ENCODE results near the gene PEPD.
A peak's percentile ranks its signal among the peaks of the same experiment; 100 is the strongest.

The PEPD gene

DNA sequence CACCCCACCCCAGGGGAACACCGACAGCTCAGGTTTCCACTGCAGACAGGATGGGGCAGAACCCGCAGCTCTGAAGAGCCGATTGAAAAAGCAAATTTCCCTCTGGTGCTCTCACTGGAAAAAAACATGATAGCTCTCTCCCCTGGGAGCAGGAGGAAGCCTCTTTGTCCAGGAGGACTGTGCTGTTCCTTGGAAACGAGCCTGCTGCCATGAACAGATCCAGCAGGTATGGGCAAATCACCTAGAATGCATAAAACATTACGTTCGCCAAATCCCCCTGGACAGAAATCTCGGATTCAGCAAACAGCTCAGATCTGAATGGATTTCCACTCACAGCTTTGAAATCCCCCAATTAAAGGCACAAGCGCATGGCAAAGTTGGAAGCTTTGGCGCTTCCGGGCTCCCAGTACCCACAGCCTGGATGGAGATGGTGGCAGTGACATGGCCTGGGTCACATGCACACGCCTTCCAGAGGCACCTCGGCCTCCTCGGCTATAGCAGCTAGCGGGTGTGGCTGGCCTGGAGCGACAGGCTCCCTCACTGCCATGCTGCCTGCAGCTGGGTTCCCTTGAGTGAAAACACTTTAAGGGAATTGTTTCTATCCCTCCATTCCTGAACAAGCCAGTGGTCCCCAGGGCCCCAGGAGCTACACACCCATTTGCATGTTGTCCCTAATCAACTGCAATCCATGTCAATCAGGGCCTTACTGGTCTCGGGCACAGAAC is 89.0 kb downstream of the PEPD start:
- no peak for TF ChIP-seq CTCF (IDR thresholded peaks at IDR 0.05; ENCODE audit: insufficient read depth, low read length, missing control alignments)
- POLR2A ChIA-PET, result no interaction called here
- CTCF ChIA-PET, result interaction anchor here (0.8 to 12.0 kb wide), 14 partner anchors 8 to 664 kb away, joined by 3 to 311 read pairs (median 4); no protein-coding TSS in a partner anchor
- DNase-seq (ENCODE audit: low read depth, low spot score), result no peak
- no peak overlapping the region for H3K4me3 ChIP-seq (ENCODE audit: low read depth, low read length)

GRCh38 chr19:33432015-33432414 is 89.6 kb downstream of the PEPD start:
- POLR2A ChIA-PET, result no interaction called here

DNA sequence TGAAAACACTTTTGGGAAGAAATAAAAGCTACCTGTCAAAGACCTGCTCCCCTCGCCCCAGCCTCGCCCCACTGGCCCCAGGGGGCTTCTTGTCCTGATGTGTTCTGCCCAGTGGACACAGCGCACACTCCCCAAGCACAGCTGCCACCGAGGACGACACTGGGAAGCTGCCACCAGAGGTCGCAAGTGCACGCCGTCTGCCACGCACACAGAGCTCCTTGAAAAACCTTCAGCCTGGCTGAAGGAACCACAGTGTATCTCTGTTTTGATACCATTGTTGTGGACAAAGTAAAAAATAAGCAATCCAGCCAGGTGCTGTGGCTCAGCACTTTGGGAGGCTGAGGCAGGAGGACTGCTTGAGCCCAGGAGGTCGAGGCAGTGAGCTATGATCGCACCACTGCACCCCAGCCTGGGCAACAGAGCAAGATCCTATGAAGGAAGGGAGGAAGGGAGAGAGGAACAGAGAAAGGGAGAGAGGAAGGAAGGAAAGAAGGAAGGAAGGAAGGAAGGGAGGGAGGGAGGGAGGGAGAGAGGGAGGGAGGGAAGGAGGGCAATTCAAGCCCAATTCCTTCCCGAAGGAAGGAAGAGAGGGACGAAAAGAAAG is 90.8 kb downstream of the PEPD start:
- ChIA-PET POLR2A (interaction anchor here (0.6 to 1.0 kb wide), 3 partner anchors 42 to 365 kb away, joined by 3 read pairs; no protein-coding TSS in a partner anchor), CTCF (interaction anchor here (0.6 to 12.0 kb wide), 31 partner anchors 9 to 354 kb away, joined by 3 to 311 read pairs (median 4); partner anchors contain the start of gene CEBPA)
- TF ChIP-seq CTCF (IDR thresholded peaks at IDR 0.05; ENCODE audit: insufficient read depth, low read length, missing control alignments), result peak; percentile 97
- no peak overlapping the region for H3K4me3 ChIP-seq (ENCODE audit: low read depth, low read length)
- no peak for DNase-seq (ENCODE audit: low read depth, low spot score)

More at GRCh38 chr19:33432015-33432414, 89.6 kb downstream of the PEPD start:
- no peak for TF ChIP-seq CTCF (IDR thresholded peaks at IDR 0.05; ENCODE audit: insufficient read depth, low read length, missing control alignments)
- no peak for DNase-seq (ENCODE audit: low read depth, low spot score)
- CTCF ChIA-PET, result interaction anchor here (1.0 to 12.0 kb wide), 12 partner anchors 8 to 665 kb away, joined by 3 to 311 read pairs (median 5); no protein-coding TSS in a partner anchor
- no peak overlapping the region for H3K4me3 ChIP-seq (ENCODE audit: low read depth, low read length)

DNA sequence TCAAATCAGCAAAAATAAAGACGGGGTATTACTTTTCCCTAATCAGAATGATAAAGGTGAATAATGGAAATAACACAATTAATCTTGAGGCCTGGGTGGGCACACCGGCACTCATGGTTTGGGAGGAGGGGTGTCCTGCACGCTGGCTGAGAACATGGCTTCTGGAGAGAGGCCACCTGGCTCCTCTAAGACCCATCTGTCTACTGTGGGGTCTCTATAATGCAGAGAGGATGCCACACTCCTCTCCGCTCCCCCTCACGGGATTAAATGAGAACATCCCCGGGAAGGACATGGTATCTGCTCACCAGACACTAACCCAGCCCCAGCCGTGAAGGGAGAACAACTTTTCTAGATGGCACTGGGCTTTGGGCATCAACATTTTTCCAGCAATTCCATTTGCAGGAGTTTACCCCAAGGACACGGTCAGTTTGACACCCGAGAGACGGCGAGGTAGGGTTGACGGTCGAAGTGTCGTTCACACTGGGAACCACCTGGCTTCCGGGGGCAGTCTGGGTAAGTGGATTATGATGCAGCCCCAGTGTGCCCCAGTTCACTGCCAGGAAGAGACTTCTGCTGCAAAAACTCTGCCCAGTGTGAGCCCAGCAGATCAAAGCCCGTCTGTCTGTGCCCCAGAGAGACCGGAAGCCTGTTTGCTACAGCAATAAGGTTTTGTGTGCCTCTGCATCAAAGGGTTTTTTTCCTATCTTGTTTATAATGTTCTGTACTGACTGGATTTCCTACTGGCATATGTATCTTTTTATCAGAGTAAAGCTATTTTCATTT is 91.5 kb downstream of the PEPD start:
- CTCF ChIA-PET, result interaction anchor here (0.6 to 12.0 kb wide), 34 partner anchors 9 to 666 kb away, joined by 3 to 311 read pairs (median 4); partner anchors contain the start of gene CEBPA
- no peak for TF ChIP-seq CTCF (IDR thresholded peaks at IDR 0.05; ENCODE audit: insufficient read depth, low read length, missing control alignments)

DNA sequence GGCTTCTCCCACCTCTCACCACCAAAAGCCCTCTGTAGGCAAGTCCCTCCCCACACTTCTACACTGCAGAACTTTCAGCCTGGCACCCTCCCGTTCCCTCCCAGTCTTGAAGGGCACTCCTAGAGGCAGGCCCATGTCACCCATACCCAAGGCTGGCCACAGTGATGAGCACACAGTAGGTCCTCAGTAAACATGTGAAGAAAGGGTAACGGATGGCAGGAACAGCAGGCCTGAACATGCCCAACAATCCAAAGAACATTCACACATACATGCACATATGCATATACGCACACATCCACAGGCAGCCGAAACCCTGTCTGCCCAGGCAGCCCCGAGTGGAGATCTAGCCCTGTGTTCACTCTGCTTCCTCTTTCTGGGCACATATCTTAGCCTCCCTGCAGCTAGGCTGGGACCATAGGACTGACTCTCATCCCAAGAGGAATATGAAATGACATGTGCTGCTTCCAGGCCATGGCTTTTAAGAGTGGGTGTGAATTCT is 92.9 kb downstream of the PEPD start:
- no peak for TF ChIP-seq CTCF (IDR thresholded peaks at IDR 0.05; ENCODE audit: insufficient read depth, low read length, missing control alignments)
- ChIA-PET POLR2A (no interaction called here), CTCF (interaction anchor here (1.0 to 12.0 kb wide), 7 partner anchors 7 to 668 kb away, joined by 4 to 311 read pairs (median 8); no protein-coding TSS in a partner anchor)
- DNase-seq (ENCODE audit: low read depth, low spot score), result no peak
- no peak overlapping the region for H3K4me3 ChIP-seq (ENCODE audit: low read depth, low read length)

More for the DNA sequence above, 91.5 kb downstream of the PEPD start:
- POLR2A ChIA-PET, result interaction anchor here (0.7 to 1.0 kb wide), 2 partner anchors 43 to 366 kb away, joined by 3 read pairs; no protein-coding TSS in a partner anchor
- H3K4me3 ChIP-seq (ENCODE audit: low read depth, low read length), result no peak overlapping the region
- DNase-seq (ENCODE audit: low read depth, low spot score), result no peak
